Measurements from ENCODE around the gene KDM3A.

DNA sequence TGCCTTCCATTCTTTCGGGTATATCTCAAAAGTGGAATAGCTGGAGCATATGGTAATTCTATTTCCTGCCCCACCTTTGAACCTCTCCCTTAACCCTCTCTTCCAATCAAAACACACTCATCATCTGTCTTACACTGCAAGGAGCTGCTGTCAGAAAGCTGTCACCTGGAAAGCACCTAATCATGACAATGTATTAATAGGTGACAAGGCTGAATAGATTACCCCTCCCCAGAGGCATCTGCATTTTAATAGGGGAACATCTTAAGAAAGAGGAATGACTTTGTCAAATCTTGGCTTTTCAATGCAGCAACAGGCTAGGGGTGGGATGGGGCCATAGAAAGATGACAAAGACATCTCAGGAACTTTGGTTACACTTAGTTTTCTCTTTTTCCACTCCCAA, 80.8 kb downstream of the KDM3A start:
- TF ChIP-seq, protein P1, sequence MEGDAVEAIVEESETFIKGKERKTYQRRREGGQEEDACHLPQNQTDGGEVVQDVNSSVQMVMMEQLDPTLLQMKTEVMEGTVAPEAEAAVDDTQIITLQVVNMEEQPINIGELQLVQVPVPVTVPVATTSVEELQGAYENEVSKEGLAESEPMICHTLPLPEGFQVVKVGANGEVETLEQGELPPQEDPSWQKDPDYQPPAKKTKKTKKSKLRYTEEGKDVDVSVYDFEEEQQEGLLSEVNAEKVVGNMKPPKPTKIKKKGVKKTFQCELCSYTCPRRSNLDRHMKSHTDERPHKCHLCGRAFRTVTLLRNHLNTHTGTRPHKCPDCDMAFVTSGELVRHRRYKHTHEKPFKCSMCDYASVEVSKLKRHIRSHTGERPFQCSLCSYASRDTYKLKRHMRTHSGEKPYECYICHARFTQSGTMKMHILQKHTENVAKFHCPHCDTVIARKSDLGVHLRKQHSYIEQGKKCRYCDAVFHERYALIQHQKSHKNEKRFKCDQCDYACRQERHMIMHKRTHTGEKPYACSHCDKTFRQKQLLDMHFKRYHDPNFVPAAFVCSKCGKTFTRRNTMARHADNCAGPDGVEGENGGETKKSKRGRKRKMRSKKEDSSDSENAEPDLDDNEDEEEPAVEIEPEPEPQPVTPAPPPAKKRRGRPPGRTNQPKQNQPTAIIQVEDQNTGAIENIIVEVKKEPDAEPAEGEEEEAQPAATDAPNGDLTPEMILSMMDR (IDR thresholded peaks at IDR 0.05) = no peak
- TF ChIP-seq POLR2A (IDR thresholded peaks at IDR 0.05) = no peak
